Activated CD8-positive, alpha-beta memory T cell treated with anti-CD3 and anti-CD28 coated beads, Interleukin-2, amount 50 U/mL, for 1 hour (primary cell): ENCODE data around the gene DHX58.

Experiments
- DNase-seq: peaks from one replicate; pipeline ENCODE4 v3.0.0-alpha.2; 2020; ENCODE audit errors: extremely low read depth

Gene DHX58

GRCh38 chr17:42053731-42054500 lies 58.6 kb downstream of the DHX58 start:
- no peak for DNase-seq

DNA sequence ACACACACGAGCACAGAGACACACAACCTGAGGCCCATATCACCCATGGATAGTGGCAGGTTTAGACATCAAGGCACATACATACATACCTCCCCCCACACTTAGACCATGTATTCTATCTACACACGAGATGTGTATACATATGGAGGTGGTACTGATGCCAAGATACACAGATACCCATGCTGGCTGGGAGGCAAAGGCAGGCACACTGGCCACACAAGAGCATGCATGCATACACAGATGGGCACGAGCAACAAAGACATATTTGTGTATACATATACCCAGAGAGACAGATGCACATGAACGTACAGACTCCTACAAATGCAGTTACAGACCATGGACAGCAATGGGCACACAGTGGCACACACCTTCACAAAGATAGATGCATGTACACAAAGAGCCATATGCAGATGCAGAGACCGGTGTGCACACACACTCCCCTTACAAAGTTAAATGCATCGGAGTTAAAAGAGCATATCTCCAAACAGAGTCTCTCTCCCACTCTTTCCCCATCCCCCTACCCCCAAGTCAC lies 60.1 kb downstream of the DHX58 start:
- DNase-seq = no peak

- no peak for DNase-seq
These were observed 60.9 kb downstream of the DHX58 start for GRCh38 chr17:42051645-42052044.
